ENCODE measurements around the gene MGAT5B.

MGAT5B gene

GRCh38 chr17:76932402-76933333 lies 64.5 kb downstream of the MGAT5B start:
- DNase-seq: no peak

DNA sequence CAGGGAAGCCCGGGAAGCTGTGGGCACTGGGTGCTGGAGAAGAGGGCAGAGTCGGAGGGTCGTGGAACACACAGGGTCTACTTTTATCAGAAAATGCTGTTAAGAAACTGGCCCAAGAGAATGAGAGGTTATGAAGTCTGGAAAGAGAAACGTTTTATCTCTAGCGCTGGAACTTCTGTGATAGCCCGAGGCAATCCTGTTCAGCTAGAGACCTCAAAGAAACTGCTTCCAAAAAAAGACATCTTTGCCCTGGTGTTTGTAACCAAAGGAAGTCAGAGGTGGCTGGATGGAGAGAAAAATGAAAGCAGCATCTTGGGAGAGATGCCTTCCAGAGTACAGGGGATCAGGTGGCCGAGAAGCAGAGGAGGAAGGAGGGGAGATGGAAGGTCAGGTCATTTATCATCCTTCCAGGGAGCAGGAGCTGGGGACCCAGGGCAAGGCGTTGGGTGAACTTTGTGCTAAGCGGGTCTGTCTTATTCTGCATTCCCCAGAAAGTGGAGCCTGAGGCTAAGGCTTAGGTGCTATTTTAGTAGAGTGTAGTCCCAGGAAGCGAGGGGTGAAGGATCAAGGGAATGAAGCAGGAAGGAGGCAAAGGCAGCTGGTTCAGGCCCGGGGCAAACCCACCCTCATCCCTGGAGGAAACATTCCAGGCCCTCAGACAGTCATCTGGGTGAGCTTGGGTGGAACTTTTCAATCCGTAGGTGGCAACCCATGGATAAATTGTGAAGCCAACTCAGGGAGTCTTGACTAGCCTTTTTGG lies 66.5 kb downstream of the MGAT5B start:
- DNase-seq: no peak

DNA sequence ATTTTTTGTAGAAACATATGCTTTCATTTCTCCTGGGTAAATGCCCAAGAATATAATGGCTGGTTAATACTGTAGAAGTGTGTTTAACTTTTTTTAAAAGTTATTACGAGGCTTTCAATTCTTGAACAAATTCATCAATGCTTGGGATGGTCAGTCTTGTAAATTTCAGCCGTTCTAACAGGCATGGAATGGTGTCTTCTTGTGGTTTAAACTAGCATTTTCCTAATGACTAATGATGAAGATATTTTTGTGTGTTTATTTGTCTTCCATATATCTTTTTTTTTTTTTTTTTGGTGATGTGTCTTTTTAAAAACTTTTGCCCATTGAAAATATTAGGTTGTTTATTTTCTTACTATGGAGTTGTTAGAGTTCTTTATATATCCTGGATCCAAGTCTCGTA lies 67.1 kb downstream of the MGAT5B start:
- no peak for DNase-seq

GRCh38 chr17:76937238-76937637 lies 69.0 kb downstream of the MGAT5B start:
- no peak for DNase-seq

DNA sequence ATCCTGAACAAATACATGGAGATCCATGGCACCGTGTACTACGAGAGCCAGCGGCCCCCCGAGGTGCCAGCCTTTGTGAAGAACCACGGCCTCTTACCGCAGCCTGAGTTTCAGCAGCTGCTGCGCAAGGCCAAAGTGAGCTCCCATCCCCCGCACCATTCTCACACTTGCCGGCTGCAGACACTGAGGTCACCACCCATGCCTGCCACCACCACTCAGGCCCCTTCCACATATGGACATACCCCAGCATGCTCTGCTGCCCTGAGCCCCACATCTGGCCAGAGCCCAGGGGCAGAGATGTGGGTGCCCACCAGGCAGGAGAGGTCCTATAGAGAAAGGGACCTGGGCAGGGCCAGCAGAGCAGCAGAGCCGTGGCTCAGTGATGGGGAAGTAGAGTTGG lies 69.8 kb downstream of the MGAT5B start:
- no peak for DNase-seq

- no peak for DNase-seq
Measured at GRCh38 chr17:76940295-76940694, 72.1 kb downstream of the MGAT5B start.

- DNase-seq: peak; percentile 29
Measured at GRCh38 chr17:76940738-76941350, 72.6 kb downstream of the MGAT5B start.

DNA sequence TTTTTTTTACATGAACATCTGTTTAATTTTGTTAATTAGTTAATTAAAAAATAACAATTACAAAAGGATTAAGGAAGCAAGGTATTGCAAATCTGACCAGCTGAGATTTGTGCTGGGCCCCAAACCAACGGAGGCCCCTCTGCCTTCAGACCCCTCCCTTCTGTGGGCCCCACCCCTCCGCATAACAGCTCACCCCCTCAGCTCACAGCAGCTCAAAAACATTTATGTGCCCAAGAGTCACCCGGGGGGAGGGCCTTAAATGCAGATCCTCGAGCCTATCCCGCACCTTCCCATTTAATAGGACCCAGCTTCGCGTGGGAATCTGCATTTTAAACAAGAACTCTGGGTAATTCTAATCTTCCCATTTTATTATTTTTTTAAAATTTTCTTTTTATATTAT lies 75.0 kb downstream of the MGAT5B start:
- DNase-seq: no peak

GRCh38 chr17:76943781-76944213 lies 75.6 kb downstream of the MGAT5B start:
- peak; percentile 69 for DNase-seq

GRCh38 chr17:76944477-76944876 lies 76.3 kb downstream of the MGAT5B start:
- DNase-seq: no peak

- DNase-seq: no peak
Measured at GRCh38 chr17:76946111-76946771, 78.0 kb downstream of the MGAT5B start.

DNA sequence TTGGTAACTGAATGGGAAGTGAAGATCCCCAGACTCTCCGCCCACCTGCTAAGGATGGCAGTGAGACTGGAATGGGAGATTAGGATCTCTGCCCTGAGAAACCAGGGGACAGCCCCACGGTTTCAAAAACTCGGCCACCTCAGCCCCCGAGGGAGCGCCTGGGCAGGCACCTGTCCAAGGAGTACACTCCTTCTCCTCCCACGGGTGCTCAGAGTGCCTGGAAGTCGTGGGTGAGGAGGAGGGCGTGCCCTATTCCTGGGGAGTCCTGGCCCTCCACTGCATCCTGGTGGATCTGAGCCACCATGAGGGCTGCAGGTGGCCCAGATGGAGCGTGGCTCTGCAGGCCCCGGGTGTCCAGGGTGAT lies 78.5 kb downstream of the MGAT5B start:
- DNase-seq: no peak

GRCh38 chr17:76947309-76947708 lies 79.1 kb downstream of the MGAT5B start:
- no peak for DNase-seq

- no peak for DNase-seq
Measured at GRCh38 chr17:76947771-76948170, 79.6 kb downstream of the MGAT5B start.

- no peak for DNase-seq
Measured at GRCh38 chr17:76948301-76948700, 80.1 kb downstream of the MGAT5B start.

- no peak for DNase-seq
Measured at GRCh38 chr17:76948726-76949342, 80.6 kb downstream of the MGAT5B start.

- no peak for DNase-seq
Measured at GRCh38 chr17:76949913-76950695, 81.9 kb downstream of the MGAT5B start.

DNA sequence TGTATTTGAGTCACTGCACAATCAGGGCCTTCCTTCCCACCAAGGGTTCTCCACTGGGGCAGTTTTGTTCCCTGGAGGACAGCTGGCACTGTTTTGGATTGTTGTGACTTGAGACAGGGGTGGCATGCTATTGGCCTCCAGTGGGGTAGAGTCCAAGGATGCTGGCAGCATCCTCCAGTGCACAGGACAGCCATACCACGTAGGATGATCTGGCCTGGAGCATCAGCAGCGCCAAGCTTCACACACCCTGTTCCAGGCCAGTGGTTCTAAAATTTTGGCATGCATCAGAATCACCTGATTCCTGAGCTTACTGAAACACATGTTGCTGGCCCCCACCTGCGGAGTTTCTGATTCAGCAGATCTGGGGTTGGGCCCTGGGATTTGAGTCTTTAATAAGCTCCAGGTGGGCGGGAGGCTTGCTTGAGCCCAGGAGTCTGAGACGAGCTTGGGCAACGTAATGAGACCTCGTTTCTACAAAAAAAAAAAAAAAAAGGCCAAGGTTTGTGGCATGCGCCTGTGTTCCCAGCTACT lies 83.2 kb downstream of the MGAT5B start:
- no peak for DNase-seq

DNA sequence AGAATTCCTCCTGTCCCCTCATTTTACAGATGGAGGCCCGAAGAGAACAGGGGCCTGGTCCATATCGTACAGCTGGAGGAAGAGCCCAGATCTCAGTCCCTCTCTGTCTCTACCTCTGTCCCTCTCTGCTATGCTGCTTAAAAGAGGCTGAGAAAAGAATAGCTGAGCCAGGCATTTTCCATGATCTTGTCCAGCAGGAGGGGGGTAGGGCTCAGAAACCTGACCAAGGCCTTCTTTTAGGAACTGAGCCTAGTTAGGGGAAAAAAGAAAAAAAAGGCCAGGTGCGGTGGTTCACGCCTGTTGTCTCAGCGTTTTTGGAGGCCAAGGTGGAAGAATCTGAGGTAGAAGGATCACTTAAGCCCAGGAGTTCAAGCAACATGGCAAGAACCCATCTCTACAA lies 84.2 kb downstream of the MGAT5B start:
- no peak for DNase-seq

GRCh38 chr17:76953066-76953465 lies 84.9 kb downstream of the MGAT5B start:
- no peak for DNase-seq

- no peak for DNase-seq
Measured at GRCh38 chr17:76953946-76954345, 85.7 kb downstream of the MGAT5B start.

- no peak for DNase-seq
Measured at GRCh38 chr17:76955191-76955590, 87.0 kb downstream of the MGAT5B start.

Measured in NCI-H1694 (cell line).